ENCODE measurements around the gene CDK18.

The CDK18 gene

DNA sequence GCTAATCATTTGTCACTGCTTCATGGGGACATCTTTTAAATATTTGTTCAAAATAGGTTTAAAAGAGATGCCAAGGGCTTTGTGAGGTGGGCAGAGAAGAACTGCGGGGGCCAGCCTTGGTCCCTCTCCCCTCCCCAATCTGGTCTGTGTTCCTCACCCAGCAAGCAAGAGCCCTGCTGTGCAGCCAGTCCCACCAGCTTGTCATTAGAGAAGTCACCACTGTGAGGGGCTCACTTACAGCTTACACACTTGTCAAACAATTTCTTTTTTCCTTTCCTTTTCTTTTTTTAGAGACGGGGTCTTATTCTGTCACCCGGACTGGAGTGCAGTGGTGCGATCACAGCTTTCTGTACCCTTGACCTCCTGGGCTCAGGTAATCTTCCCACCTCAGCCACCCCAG lies 10.4 kb upstream of the CDK18 start:
- no peak for TF ChIP-seq ZBTB7A (IDR thresholded peaks at IDR 0.05; ENCODE audit: low read depth)
- TF ChIP-seq, protein P1, sequence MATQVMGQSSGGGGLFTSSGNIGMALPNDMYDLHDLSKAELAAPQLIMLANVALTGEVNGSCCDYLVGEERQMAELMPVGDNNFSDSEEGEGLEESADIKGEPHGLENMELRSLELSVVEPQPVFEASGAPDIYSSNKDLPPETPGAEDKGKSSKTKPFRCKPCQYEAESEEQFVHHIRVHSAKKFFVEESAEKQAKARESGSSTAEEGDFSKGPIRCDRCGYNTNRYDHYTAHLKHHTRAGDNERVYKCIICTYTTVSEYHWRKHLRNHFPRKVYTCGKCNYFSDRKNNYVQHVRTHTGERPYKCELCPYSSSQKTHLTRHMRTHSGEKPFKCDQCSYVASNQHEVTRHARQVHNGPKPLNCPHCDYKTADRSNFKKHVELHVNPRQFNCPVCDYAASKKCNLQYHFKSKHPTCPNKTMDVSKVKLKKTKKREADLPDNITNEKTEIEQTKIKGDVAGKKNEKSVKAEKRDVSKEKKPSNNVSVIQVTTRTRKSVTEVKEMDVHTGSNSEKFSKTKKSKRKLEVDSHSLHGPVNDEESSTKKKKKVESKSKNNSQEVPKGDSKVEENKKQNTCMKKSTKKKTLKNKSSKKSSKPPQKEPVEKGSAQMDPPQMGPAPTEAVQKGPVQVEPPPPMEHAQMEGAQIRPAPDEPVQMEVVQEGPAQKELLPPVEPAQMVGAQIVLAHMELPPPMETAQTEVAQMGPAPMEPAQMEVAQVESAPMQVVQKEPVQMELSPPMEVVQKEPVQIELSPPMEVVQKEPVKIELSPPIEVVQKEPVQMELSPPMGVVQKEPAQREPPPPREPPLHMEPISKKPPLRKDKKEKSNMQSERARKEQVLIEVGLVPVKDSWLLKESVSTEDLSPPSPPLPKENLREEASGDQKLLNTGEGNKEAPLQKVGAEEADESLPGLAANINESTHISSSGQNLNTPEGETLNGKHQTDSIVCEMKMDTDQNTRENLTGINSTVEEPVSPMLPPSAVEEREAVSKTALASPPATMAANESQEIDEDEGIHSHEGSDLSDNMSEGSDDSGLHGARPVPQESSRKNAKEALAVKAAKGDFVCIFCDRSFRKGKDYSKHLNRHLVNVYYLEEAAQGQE (IDR thresholded peaks at IDR 0.05; ENCODE audit: low read depth) = no peak
- TF ChIP-seq EGR1 (IDR thresholded peaks at IDR 0.05) = no peak
- no peak for TF ChIP-seq RAD21 (IDR thresholded peaks at IDR 0.05; ENCODE audit: low read depth)
- TF ChIP-seq TEAD4 (IDR thresholded peaks at IDR 0.05) = no peak
- no peak for TF ChIP-seq YY1 (IDR thresholded peaks at IDR 0.05; ENCODE audit: low read depth)
- TF ChIP-seq, protein P2, sequence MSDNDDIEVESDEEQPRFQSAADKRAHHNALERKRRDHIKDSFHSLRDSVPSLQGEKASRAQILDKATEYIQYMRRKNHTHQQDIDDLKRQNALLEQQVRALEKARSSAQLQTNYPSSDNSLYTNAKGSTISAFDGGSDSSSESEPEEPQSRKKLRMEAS (IDR thresholded peaks at IDR 0.05) = no peak
- TF ChIP-seq EP300 (IDR thresholded peaks at IDR 0.05; ENCODE audit: borderline replicate concordance) = no peak
- no peak for TF ChIP-seq FOXM1 (IDR thresholded peaks at IDR 0.05; ENCODE audit: borderline replicate concordance, low read depth)
- TF ChIP-seq, protein P3, sequence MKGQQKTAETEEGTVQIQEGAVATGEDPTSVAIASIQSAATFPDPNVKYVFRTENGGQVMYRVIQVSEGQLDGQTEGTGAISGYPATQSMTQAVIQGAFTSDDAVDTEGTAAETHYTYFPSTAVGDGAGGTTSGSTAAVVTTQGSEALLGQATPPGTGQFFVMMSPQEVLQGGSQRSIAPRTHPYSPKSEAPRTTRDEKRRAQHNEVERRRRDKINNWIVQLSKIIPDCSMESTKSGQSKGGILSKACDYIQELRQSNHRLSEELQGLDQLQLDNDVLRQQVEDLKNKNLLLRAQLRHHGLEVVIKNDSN (IDR thresholded peaks at IDR 0.05) = no peak
- no peak for TF ChIP-seq CEBPB (IDR thresholded peaks at IDR 0.05)
- TF ChIP-seq CREB1 (IDR thresholded peaks at IDR 0.05; ENCODE audit: low read depth) = no peak

DNA sequence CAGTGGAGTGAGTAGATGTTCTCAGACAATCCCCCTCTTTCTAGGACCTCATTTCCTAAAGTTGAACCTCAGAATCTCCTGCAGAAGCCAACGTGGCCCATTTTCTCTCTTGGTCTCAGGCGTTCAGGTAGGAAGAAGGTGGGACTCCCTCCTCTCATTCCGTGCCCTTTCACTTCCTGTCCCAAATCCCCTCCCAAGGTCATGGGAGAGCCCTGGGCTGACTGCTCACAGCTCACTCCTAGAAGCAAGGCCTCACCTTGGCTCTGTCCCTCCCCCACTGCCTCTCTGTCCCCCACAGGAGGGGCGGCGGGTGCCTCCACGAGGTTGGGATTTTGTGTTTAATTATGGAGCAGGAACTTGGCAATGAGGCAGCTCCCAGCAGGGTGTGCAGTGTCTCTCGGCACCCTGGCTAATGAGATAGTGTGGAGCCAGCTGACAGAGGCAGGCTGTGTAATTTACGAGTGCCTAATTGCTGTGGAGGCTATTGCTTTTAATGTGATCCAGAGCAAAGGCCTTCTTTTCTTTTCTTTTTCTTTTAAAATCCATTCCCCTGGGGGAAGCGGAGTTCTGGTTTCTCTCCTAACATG lies 9.1 kb upstream of the CDK18 start:
- peak; percentile 42; the same call in 1 of the 2 replicates for TF ChIP-seq TEAD4 (IDR thresholded peaks at IDR 0.05)
- TF ChIP-seq, protein P2 (IDR thresholded peaks at IDR 0.05) = peak; percentile 41; the same call in 1 of the 2 replicates
- TF ChIP-seq NFIC (IDR thresholded peaks at IDR 0.05) = peak; percentile 94
- TF ChIP-seq FOXM1 (IDR thresholded peaks at IDR 0.05; ENCODE audit: borderline replicate concordance, low read depth) = no peak
- TF ChIP-seq YY1 (IDR thresholded peaks at IDR 0.05; ENCODE audit: low read depth) = no peak
- TF ChIP-seq ZBTB7A (IDR thresholded peaks at IDR 0.05; ENCODE audit: low read depth) = 0 out of 2 replicates have a peak, but pooled peaks have one; percentile 46
- TF ChIP-seq TCF12 (IDR thresholded peaks at IDR 0.05; ENCODE audit: low read depth) = peak; percentile 84
- TF ChIP-seq CREB1 (IDR thresholded peaks at IDR 0.05; ENCODE audit: low read depth) = no peak
- TF ChIP-seq EP300 (IDR thresholded peaks at IDR 0.05; ENCODE audit: borderline replicate concordance) = peak; percentile 58; the same call in 1 of the 2 replicates
- no peak for TF ChIP-seq CEBPB (IDR thresholded peaks at IDR 0.05)
- TF ChIP-seq, protein P3 (IDR thresholded peaks at IDR 0.05) = no peak
- no peak for TF ChIP-seq TAF1 (IDR thresholded peaks at IDR 0.05; ENCODE audit: low read depth)
- TF ChIP-seq RAD21 (IDR thresholded peaks at IDR 0.05; ENCODE audit: low read depth) = no peak
- TF ChIP-seq, protein P1 (IDR thresholded peaks at IDR 0.05; ENCODE audit: low read depth) = no peak
- no peak for TF ChIP-seq EGR1 (IDR thresholded peaks at IDR 0.05)

DNA sequence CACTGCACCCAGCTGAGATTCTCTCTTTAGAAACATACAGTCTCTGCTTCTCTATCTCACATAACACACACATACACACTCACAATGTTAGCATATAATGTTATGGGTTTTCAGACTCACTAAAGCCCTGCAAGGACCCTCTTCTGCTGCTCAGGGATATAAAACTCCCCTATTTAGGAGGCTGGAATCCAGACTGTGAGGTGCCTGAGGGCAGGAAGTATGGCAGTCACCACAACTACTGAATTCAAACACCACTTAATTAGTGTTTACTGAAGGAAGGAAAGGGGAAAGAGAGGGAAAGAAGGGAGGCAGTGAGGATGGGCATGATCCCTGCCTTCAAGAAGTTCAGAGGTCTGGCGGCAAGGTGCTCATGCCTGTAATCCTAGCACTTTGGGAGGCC lies 7.8 kb upstream of the CDK18 start:
- TF ChIP-seq EGR1 (IDR thresholded peaks at IDR 0.05) = no peak

DNA sequence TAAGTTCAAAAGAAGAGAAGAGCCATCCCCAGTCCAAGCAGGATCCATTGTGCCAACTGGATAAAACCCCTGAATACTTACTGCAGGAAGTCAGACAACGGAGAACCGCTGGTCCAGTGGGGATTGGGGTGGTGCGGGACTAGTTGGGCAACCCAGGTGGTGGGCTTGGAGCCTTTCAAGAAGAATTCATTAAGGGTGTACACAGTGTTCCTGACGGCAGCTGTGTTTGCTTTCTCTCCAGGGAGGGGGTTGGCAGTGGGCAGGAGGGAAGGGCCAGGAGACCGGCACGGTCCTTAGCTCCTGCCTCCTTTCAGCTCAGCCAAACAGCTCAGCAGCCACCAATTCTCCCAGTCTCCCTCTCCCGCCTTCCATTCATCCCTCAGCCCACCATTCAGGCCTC lies 7.1 kb upstream of the CDK18 start:
- TF ChIP-seq, protein P2 (IDR thresholded peaks at IDR 0.05) = no peak
- no peak for TF ChIP-seq YY1 (IDR thresholded peaks at IDR 0.05; ENCODE audit: low read depth)
- no peak for TF ChIP-seq EP300 (IDR thresholded peaks at IDR 0.05; ENCODE audit: borderline replicate concordance)
- TF ChIP-seq, protein P3 (IDR thresholded peaks at IDR 0.05) = no peak
- TF ChIP-seq RAD21 (IDR thresholded peaks at IDR 0.05; ENCODE audit: low read depth) = no peak
- TF ChIP-seq NFIC (IDR thresholded peaks at IDR 0.05) = no peak
- no peak for TF ChIP-seq TEAD4 (IDR thresholded peaks at IDR 0.05)
- TF ChIP-seq, protein P1 (IDR thresholded peaks at IDR 0.05; ENCODE audit: low read depth) = no peak
- no peak for TF ChIP-seq TCF12 (IDR thresholded peaks at IDR 0.05; ENCODE audit: low read depth)
- no peak for TF ChIP-seq TAF1 (IDR thresholded peaks at IDR 0.05; ENCODE audit: low read depth)
- no peak for TF ChIP-seq CEBPB (IDR thresholded peaks at IDR 0.05)
- TF ChIP-seq CREB1 (IDR thresholded peaks at IDR 0.05; ENCODE audit: low read depth) = no peak
- no peak for TF ChIP-seq FOXM1 (IDR thresholded peaks at IDR 0.05; ENCODE audit: borderline replicate concordance, low read depth)
- no peak for TF ChIP-seq EGR1 (IDR thresholded peaks at IDR 0.05)
- TF ChIP-seq ZBTB7A (IDR thresholded peaks at IDR 0.05; ENCODE audit: low read depth) = no peak
